Measurements from ENCODE around the gene GRIN2B.

Gene GRIN2B

GRCh38 chr12:13945641-13946040 is 35.8 kb downstream of the GRIN2B start:
- TF ChIP-seq, protein P1, sequence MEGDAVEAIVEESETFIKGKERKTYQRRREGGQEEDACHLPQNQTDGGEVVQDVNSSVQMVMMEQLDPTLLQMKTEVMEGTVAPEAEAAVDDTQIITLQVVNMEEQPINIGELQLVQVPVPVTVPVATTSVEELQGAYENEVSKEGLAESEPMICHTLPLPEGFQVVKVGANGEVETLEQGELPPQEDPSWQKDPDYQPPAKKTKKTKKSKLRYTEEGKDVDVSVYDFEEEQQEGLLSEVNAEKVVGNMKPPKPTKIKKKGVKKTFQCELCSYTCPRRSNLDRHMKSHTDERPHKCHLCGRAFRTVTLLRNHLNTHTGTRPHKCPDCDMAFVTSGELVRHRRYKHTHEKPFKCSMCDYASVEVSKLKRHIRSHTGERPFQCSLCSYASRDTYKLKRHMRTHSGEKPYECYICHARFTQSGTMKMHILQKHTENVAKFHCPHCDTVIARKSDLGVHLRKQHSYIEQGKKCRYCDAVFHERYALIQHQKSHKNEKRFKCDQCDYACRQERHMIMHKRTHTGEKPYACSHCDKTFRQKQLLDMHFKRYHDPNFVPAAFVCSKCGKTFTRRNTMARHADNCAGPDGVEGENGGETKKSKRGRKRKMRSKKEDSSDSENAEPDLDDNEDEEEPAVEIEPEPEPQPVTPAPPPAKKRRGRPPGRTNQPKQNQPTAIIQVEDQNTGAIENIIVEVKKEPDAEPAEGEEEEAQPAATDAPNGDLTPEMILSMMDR (conservative IDR thresholded peaks at IDR 0.05; ENCODE audit: low read depth, low read length): no peak

GRCh38 chr12:13945236-13945635 is 36.2 kb downstream of the GRIN2B start:
- no peak overlapping the region for H3K4me2 ChIP-seq
- no peaks in the 10 kb centered on the region for H3K4me1 ChIP-seq (ENCODE audit: low read depth, poor library complexity, severe bottlenecking)
- TF ChIP-seq, protein P1 (conservative IDR thresholded peaks at IDR 0.05; ENCODE audit: low read depth, low read length): no peak
- no peaks in the 10 kb centered on the region for H3K36me3 ChIP-seq (ENCODE audit: insufficient read depth)
- H2AFZ ChIP-seq (ENCODE audit: low read depth): no peak overlapping the region
- H4K20me1 ChIP-seq (ENCODE audit: insufficient read depth): no peaks in the 10 kb centered on the region
- H3K27ac ChIP-seq: no peak overlapping the region
- no peak overlapping the region for H3K4me3 ChIP-seq (IDR thresholded peaks at IDR 0.05; ENCODE audit: insufficient read depth, low read depth, low read length)
- H3K27me3 ChIP-seq (ENCODE audit: insufficient read depth, low read depth): no peaks in the 10 kb centered on the region
- no peak overlapping the region for H3K9ac ChIP-seq
- no peaks in the 10 kb centered on the region for H3K79me2 ChIP-seq (ENCODE audit: insufficient read depth, low read depth)

More at GRCh38 chr12:13945641-13946040, 35.8 kb downstream of the GRIN2B start:
- Histone ChIP-seq H3K36me3 (ENCODE audit: insufficient read depth) (no peaks in the 10 kb centered on the region), H3K27ac (no peak overlapping the region), H4K20me1 (ENCODE audit: insufficient read depth) (no peaks in the 10 kb centered on the region), H3K4me2 (no peak overlapping the region), H3K27me3 (ENCODE audit: insufficient read depth, low read depth) (no peaks in the 10 kb centered on the region), H2AFZ (ENCODE audit: low read depth) (no peak overlapping the region), H3K4me1 (ENCODE audit: low read depth, poor library complexity, severe bottlenecking) (no peaks in the 10 kb centered on the region), H3K79me2 (ENCODE audit: insufficient read depth, low read depth) (no peaks in the 10 kb centered on the region), H3K4me3 (IDR thresholded peaks at IDR 0.05; ENCODE audit: insufficient read depth, low read depth, low read length) (no peak overlapping the region), H3K9ac (no peak overlapping the region)

GRCh38 chr12:13942826-13943225 is 38.6 kb downstream of the GRIN2B start:
- H4K20me1 ChIP-seq (ENCODE audit: insufficient read depth): no peaks in the 10 kb centered on the region
- no peaks in the 10 kb centered on the region for H3K36me3 ChIP-seq (ENCODE audit: insufficient read depth)
- H3K27ac ChIP-seq: no peak overlapping the region
- H3K9ac ChIP-seq: no peak overlapping the region
- H3K79me2 ChIP-seq (ENCODE audit: insufficient read depth, low read depth): no peaks in the 10 kb centered on the region
- no peak overlapping the region for H2AFZ ChIP-seq (ENCODE audit: low read depth)
- no peaks in the 10 kb centered on the region for H3K4me1 ChIP-seq (ENCODE audit: low read depth, poor library complexity, severe bottlenecking)
- TF ChIP-seq, protein P1 (conservative IDR thresholded peaks at IDR 0.05; ENCODE audit: low read depth, low read length): no peak
- no peak overlapping the region for H3K4me2 ChIP-seq
- H3K27me3 ChIP-seq (ENCODE audit: insufficient read depth, low read depth): no peaks in the 10 kb centered on the region
- H3K4me3 ChIP-seq (IDR thresholded peaks at IDR 0.05; ENCODE audit: insufficient read depth, low read depth, low read length): no peak overlapping the region

- no peaks in the 10 kb centered on the region for H3K4me1 ChIP-seq (ENCODE audit: low read depth, poor library complexity, severe bottlenecking)
- H3K4me3 ChIP-seq (IDR thresholded peaks at IDR 0.05; ENCODE audit: insufficient read depth, low read depth, low read length): no peak overlapping the region
- H3K9ac ChIP-seq: no peak overlapping the region
- H3K27me3 ChIP-seq (ENCODE audit: insufficient read depth, low read depth): no peaks in the 10 kb centered on the region
- H3K27ac ChIP-seq: no peak overlapping the region
- H3K36me3 ChIP-seq (ENCODE audit: insufficient read depth): no peaks in the 10 kb centered on the region
- H3K4me2 ChIP-seq: no peak overlapping the region
- H4K20me1 ChIP-seq (ENCODE audit: insufficient read depth): no peaks in the 10 kb centered on the region
- TF ChIP-seq, protein P1 (conservative IDR thresholded peaks at IDR 0.05; ENCODE audit: low read depth, low read length): 0 out of 2 replicates have a peak, but pooled peaks have one; percentile 24
- H3K79me2 ChIP-seq (ENCODE audit: insufficient read depth, low read depth): no peaks in the 10 kb centered on the region
- no peak overlapping the region for H2AFZ ChIP-seq (ENCODE audit: low read depth)
Observed at GRCh38 chr12:13941258-13942249, 39.8 kb downstream of the GRIN2B start.
